Stimulated activated CD8-positive, alpha-beta memory T cell treated with anti-CD3 and anti-CD28 coated beads, Interleukin-7, amount 100 ng/mL, for 24 hours (primary cell): ENCODE data around the gene CELA2A.
"Not testable (repeated sequence)": the region's sequence is repeated elsewhere in the genome, so short reads cannot be mapped to it uniquely, and the experiment has no call there.

ENCODE experiments used
- DNase-seq: peaks from one replicate; pipeline ENCODE4 v3.0.0-alpha.2; 2020; ENCODE audit warnings: low read depth

The CELA2A gene

DNA sequence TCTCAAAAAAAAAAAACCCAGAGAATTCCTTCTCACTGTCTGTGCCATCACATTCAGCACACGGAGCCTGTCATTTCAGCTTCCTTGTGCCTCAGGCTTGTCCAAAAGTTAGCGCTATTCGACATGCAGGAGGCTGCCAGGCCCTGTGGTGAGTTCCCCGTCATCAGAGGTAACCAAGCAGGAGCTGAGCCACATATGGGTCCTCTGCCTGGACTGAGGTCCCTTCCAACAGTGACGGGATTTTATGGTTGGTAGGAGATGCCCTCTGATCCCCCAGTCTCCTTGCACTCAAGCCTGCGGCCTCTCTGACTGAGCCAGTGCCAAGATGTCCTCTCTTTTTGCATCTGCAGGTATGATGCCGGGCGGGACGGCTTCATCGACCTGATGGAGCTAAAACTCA is 31.0 kb upstream of the CELA2A start:
- no peak for DNase-seq

DNA sequence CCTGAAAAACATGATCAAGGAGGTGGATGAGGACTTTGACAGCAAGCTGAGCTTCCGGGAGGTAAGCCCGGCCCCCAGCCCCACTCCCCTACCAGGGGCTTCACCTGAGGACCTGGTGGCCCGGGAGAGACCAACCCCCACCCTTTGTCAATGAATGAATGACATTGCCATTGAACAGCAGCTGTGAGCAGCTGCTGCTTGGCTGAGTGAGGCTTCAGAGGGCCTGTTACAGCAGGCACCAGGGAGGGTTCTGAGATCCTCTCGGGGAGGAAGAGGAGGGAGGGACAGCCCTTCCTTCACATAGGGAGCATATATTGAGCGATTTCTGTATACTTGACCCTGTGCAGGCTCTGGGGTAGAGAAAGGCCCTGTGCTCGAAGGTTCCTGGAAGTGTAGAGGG is 30.6 kb upstream of the CELA2A start:
- no peak for DNase-seq

DNA sequence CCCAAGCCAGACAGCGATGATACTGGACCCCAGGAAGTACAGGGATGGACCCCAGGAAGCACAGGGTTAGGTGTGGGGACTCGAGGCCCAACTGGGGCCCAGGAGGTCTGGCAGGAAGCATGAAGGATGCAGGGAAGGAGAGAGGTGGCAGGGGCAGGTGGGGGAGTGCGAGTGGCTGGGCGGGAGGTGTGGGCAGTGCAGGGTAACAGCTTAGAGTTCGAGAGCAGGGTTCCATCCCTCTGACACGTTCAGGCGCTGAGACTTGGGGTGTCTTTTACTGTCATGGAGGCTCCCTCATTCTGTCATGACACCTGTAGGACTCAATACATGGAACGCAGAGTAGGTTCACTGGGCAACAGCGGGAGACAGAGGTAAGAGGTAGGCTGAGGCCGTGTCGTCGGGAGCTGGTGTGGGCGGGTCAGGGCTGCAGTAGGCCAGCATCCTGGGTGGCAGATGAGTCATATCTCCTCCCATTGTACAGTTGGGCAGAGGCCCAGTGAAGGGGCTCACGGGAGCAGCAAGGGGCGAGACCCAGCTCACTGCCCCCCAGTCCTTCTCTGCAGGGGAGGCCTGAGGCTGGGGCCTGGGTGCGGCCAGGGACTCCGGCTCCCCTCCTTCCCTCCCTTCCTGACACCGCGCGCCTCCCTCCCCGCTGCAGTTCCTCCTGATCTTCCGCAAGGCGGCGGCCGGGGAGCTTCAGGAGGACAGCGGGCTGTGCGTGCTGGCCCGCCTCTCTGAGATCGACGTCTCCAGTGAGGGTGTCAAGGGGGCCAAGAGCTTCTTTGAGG is 29.8 kb upstream of the CELA2A start:
- no peak for DNase-seq

DNA sequence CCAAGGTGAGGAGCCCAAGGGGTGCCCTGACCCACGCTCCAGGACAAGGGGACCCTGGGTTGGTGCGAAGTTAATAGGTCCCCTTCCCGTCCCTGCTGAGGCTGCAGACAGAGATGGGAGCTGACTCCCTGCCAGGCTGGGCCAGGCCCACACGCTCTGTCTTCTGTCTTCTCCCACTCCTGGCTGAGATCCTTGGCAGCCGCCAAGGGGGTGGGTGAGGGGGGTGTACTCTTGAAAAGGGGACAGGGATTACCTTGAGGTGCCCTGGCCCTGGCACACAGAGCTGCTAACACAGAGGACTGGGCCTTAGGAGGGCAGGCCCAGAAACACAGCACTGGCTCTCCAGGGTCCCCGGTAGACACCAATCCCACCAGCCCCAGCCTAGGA is 29.3 kb upstream of the CELA2A start:
- DNase-seq: no peak

DNA sequence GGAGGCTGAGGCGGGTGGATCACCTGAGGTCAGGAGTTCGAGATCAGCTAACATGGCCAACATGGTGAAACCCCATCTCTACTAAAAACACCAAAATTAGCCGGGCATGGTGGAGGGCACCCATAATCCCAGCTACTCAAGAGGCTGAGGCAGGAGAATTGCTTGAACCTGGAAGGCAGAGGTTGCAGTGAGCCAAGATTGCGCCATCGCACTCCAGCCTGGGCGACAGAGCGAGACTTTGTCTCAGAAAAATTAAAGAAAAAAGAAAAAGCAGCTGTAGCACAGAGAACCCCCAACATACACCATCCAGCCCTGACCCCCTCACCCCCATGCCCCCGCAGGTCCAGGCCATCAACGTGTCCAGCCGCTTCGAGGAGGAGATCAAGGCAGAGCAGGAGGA is 28.3 kb upstream of the CELA2A start:
- not testable (repeated sequence) for DNase-seq

GRCh38 chr1:15428815-15429435 is 27.6 kb upstream of the CELA2A start:
- no peak for DNase-seq

GRCh38 chr1:15429701-15430149 is 26.8 kb upstream of the CELA2A start:
- DNase-seq: no peak

DNA sequence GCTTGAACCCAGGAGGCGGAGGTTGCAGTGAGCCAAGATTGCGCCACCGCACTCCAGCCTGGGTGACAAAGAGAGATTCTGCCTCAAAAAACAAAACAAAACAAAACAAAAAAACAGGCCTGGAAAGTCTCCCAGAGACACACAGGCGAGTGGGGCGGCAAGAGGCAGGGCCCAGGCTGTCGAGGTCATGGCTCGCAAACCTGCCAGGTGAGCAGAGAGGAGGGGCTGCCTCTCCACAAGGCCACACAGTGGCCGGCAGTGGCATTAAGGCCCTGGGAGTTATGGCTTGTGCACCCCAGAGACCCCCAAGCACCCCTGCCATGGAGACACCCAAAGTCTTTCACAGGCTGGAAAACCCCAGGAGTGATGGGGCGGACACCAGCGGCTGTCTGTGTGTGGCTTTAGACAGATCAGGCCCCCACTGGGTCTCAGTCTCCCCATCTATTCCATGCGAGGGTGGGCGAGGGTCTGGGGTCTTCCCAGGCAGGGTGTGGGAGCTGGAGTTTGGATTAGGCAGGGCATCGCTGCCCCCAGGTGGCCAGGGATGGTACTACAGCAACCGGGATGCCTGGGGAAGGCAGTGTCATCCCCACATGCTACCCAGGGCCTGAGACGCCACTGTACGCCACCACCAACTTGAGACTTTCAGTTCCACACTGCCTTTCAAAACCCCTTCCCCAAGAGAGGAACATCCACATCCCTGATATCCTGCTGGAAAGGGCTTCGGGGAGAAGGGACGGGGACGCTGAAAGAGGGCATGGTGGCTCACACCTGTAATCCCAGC is 25.6 kb upstream of the CELA2A start:
- peak; percentile 69 for DNase-seq

GRCh38 chr1:15431571-15431948 is 25.0 kb upstream of the CELA2A start:
- no peak for DNase-seq

DNA sequence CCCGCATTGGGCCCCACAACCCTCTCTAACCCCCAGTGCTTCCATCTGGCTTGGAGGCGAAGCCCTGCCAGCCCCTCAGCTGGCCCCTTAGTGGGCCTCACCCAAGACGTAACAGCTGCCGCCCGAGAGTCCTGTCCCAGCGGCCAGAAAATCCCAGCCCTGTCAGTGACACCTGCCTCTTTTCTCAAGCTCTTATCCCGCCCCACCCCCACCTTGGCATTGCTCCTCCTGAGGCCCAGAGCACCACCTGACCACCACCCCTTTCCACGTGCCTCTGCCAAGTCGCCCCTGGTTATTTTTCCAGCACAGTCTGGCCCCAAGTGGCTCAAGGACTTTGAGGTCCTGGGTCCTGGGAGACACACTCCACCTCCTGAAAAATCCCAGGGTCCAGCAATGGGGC is 24.2 kb upstream of the CELA2A start:
- DNase-seq: no peak

GRCh38 chr1:15433471-15433870 is 23.1 kb upstream of the CELA2A start:
- DNase-seq: no peak

DNA sequence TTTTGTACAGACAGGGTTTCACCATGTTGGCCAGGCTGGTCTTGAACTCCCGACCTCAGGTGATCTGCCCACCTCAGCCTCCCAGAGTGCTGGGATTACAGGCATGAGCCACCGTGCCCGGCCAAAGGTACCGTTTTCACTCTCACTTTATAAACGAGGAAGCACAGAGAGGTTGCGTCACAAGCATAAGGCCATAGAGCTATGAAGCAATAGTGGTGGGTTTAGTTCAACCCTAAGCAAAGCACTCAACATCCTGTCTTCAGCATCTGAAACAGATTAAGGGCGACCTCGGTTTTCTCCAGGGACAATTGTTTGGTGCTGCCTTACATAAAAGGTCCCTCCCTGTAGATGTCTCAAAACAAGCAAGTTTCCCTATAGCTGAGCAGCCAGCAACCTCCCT is 21.8 kb upstream of the CELA2A start:
- not testable (repeated sequence) for DNase-seq

GRCh38 chr1:15435239-15436077 is 21.1 kb upstream of the CELA2A start:
- no peak for DNase-seq

GRCh38 chr1:15436881-15437442 is 19.6 kb upstream of the CELA2A start:
- DNase-seq: no peak

GRCh38 chr1:15439325-15439724 is 17.2 kb upstream of the CELA2A start:
- DNase-seq: no peak

GRCh38 chr1:15440357-15440756 is 16.2 kb upstream of the CELA2A start:
- DNase-seq: no peak

DNA sequence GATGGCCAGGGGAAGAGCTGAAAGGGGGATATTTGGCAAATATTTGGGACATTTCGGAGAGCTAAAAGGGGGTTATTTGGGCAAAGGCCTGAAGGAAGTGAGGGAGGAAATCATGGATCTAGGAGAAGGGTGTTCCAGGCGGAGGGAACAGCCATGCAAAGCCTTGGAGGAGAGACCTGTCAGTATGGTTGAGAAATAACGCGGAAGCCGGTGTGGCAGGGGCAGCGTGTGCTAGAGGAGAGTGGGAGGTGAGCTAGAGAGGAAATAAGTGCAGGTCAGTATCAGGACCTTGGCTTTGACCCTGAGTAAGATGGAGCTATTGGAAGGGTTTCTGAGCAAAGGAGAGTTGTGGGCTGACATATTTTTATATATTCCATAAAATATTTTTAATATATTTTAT is 15.3 kb upstream of the CELA2A start:
- DNase-seq: no peak

DNA sequence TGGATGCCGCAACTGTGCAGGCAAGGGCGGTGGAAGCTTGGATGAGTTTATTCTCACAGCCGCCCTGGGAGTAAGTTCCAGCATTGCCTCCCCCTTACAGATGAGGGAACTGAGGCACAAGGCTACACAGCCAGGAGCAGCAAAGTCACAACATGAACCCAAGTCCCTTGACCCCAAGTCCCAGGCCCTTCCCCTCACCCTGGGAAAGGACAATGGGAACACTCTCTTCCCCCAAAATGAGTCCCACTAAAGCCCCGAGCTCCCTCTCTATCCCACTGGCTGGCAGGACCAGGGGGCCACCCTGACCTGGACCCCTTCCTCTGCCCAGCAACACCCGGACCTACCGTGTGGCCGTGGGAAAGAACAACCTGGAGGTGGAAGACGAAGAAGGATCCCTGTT is 14.4 kb upstream of the CELA2A start:
- DNase-seq: no peak

GRCh38 chr1:15442759-15443158 is 13.8 kb upstream of the CELA2A start:
- no peak for DNase-seq

GRCh38 chr1:15443281-15443680 is 13.3 kb upstream of the CELA2A start:
- no peak for DNase-seq

DNA sequence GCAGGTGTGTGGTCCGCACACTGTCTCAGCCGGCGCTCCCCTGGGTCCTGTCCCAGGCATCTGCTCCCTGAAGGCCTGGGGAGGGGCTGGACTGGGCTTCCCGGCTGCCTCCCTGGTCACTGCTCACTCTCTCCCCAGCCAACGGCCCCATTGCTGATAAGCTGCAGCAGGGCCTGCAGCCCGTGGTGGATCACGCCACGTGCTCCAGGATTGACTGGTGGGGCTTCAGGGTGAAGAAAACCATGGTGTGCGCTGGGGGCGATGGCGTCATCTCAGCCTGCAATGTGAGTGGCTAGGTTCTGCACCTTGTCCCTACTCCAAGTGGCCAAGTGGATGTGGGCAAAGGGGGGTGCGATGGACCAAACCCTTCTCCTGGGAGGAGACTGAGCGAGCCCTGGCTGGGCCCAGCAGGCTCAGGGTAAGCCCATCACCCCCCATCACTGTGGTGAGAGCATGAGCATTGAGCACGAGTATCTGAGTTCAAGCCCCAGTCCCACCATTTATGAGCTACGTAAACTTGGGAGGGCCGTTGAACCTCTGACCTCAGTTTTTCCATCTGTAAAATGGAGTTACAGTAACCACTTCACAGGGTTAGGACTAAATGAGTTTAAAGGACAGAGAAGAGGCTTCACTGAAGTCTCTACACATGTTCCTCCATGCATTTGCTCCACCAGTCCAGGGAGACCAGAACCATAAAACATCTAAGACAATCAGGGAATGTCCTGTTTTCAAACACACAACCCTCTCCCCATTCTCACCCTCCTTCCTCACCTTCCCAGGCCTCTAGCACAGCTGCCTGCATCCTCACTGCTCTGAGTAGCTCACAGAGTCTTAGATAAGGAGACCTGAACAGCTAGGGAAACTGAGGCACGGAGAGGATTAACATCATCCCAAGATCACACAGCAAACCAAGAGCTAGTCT is 11.8 kb upstream of the CELA2A start:
- no peak for DNase-seq
